PC-9 (cell line): ENCODE measurements around the gene CHST11.

Experiments
- EZH2 ChIP-seq: fragments of 200-600 bp; sonication (generic); IDR thresholded peaks from 2 replicates; pipeline ENCODE4 v1.8.0; 2017; ENCODE audit warnings: antibody characterized with exemption, low read depth
- TF ChIP-seq, protein P1 (sequence below): fragments of 200-600 bp; sonication (generic); conservative IDR thresholded peaks from 2 replicates; pipeline ENCODE4 v1.6.1; 2017; ENCODE audit warnings: mixed run types, antibody characterized with exemption, mild to moderate bottlenecking, moderate library complexity

DNA sequence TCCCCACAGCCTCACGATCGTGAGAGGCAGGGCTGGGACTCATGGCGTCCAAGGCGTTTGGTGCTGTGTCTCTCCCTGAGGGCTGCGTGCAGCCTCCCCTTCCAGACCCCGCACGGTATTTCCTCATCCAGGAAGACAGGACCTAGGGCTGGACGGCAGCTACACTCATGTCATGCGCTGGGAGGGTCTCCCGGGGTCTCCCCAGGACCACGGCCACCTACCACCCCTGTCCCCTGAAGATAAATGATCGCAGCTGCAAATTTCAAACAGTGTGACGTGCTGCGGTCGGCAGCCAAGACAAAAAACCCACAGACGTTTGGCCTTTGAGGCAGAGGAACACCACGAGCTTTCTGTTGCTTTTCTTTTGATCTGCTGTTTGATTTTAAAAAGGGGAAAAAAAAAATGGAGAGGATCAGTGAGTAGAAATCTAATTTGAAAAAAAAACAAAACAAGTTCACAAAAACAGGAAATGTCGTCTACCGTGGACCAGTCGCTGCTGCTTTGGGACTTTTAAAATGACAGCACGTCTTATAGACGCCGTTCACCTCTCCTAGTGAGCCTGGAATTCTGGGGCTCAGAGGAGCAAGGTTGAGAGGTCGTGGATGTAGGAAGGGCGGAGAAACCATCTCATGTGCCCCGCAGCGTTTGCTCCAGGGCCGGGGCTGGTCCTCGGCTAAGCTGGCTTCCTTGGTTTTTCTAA, 263.7 kb downstream of the CHST11 start:
- TF ChIP-seq, protein P1, sequence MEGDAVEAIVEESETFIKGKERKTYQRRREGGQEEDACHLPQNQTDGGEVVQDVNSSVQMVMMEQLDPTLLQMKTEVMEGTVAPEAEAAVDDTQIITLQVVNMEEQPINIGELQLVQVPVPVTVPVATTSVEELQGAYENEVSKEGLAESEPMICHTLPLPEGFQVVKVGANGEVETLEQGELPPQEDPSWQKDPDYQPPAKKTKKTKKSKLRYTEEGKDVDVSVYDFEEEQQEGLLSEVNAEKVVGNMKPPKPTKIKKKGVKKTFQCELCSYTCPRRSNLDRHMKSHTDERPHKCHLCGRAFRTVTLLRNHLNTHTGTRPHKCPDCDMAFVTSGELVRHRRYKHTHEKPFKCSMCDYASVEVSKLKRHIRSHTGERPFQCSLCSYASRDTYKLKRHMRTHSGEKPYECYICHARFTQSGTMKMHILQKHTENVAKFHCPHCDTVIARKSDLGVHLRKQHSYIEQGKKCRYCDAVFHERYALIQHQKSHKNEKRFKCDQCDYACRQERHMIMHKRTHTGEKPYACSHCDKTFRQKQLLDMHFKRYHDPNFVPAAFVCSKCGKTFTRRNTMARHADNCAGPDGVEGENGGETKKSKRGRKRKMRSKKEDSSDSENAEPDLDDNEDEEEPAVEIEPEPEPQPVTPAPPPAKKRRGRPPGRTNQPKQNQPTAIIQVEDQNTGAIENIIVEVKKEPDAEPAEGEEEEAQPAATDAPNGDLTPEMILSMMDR: no peak
- TF ChIP-seq EZH2: no peak
